GM12878 (cell line): Measurements from ENCODE around the gene PPP1CA. TPM values are rescaled to one million over a fixed set of nuclear protein-coding genes. Genes with fewer than 3 reads are reported as not detected.

ENCODE experiments used
- BCLAF1 ChIP-seq: fragments of 450-650 bp; IDR thresholded peaks from 2 replicates; pipeline ENCODE4 v1.6.1; 2017; ENCODE audit warnings: antibody characterized with exemption, mild to moderate bottlenecking, moderate library complexity
- E2F4 ChIP-seq: IDR thresholded peaks from 2 replicates; pipeline ENCODE4 v1.6.1; 2012; ENCODE audit warnings: low read depth, low read length, improper control_type of control experiment
- E4F1 ChIP-seq: fragments of 450-650 bp; IDR thresholded peaks from 2 replicates; pipeline ENCODE4 v1.6.1; 2018; ENCODE audit warnings: borderline replicate concordance, mild to moderate bottlenecking; ENCODE audit not compliant: partially characterized antibody
- HDAC6 ChIP-seq: fragments of 200-600 bp; sonication (generic); IDR thresholded peaks from one replicate; pipeline ENCODE4 v1.8.0; 2017; ENCODE audit warnings: antibody characterized with exemption; ENCODE audit not compliant: unreplicated experiment
- LARP7 ChIP-seq: fragments of 450-650 bp; IDR thresholded peaks from 2 replicates; pipeline ENCODE4 v1.6.1; 2017; ENCODE audit warnings: mild to moderate bottlenecking
- MTA3 ChIP-seq: IDR thresholded peaks from 2 replicates; pipeline ENCODE4 v1.6.1; 2012; ENCODE audit warnings: low read length, inconsistent platforms, borderline replicate concordance
- MXI1 ChIP-seq: fragments of 150-350 bp; IDR thresholded peaks from 2 replicates; pipeline ENCODE4 v1.6.1; 2011; ENCODE audit warnings: low read depth, mild to moderate bottlenecking, inconsistent platforms, low read length, improper control_type of control experiment
- NBN ChIP-seq: fragments of 450-650 bp; IDR thresholded peaks from 2 replicates; pipeline ENCODE4 v1.6.1; 2016
- POLR2A ChIP-seq: IDR thresholded peaks from 2 replicates; pipeline ENCODE4 v1.6.1; 2011; ENCODE audit warnings: low read depth, mild to moderate bottlenecking, low read length
- TAF1 ChIP-seq: IDR thresholded peaks from 2 replicates; pipeline ENCODE4 v1.6.1; 2011; ENCODE audit warnings: mild to moderate bottlenecking, low read depth, low read length, borderline replicate concordance
- TBL1XR1 ChIP-seq: IDR thresholded peaks from 2 replicates; pipeline ENCODE4 v1.6.1; 2012; ENCODE audit warnings: low read depth, low read length, improper control_type of control experiment
- ZBTB4 ChIP-seq: fragments of 450-650 bp; formaldehyde crosslinking; IDR thresholded peaks from 2 replicates; pipeline ENCODE4 v1.4.0; 2022; ENCODE audit warnings: mild to moderate bottlenecking, moderate library complexity
- ZBTB40 ChIP-seq: fragments of 450-650 bp; IDR thresholded peaks from 2 replicates; pipeline ENCODE4 v1.6.1; 2016; ENCODE audit warnings: mild to moderate bottlenecking, moderate library complexity, borderline replicate concordance
- ZZZ3 ChIP-seq: IDR thresholded peaks from 2 replicates; pipeline ENCODE4 v1.6.1; 2011; ENCODE audit warnings: low read depth; ENCODE audit not compliant: control insufficient read depth, insufficient read length
- polyA plus RNA-seq, 11 experiments: library from polyadenylated mRNA; depleted of rRNA in 4 of 11; unstranded in 6 of 11; stranded (reverse) in 5 of 11; fragments of >200 nt; fragmentation: Nextera tagmentation in 4 of 11; fragmentation: Illumina TruSeq in 1 of 11; extraction: Ambion mirVana in 4 of 11; extraction: Trizol in 1 of 11; gene quantifications; 1 replicate in 1 of 11; 2 replicates in 10 of 11; pipeline versions ENCODE4 v1.2.1 to v1.2.3, GENCODE V29; 2011 to 2016; ENCODE audit warnings: inconsistent platforms in 2 of 11, missing spikeins in 2 of 11, low read depth in 1 of 11
- total RNA-seq, 4 experiments: library from RNA; depleted of rRNA in 3 of 4; stranded (reverse); fragments of >200 nt in 3 of 4; fragmentation: Illumina TruSeq in 1 of 4; extraction: Trizol in 1 of 4; gene quantifications; 2 replicates each; pipeline versions ENCODE4 v1.2.1 to v1.2.3, GENCODE V29; 2013 to 2021

Gene PPP1CA
- total and polyA plus RNA-seq, 10 of the 15 experiments (the other 5 are each of a cell fraction or from before 2014, with no cell fraction given), result 26.4 to 458 (median 240) TPM

- TF ChIP-seq ZBTB4 (no peak; the same call in 1 of the 2 replicates), BCLAF1 (no peak), E2F4 (no peak), ZZZ3 (no peak), NBN (peak; percentile 75; the same call in 1 of the 2 replicates), LARP7 (peak; percentile 13; the same call in 1 of the 2 replicates), MTA3 (no peak), HDAC6 (no peak), TAF1 (peak; percentile 87), E4F1 (no peak), TBL1XR1 (peak; percentile 77; the same call in 1 of the 2 replicates), MXI1 (no peak), POLR2A (peak; percentile 97), ZBTB40 (peak; percentile 59; the same call in 1 of the 2 replicates)
Measured at GRCh38 chr11:67353317-67354074, 48.2 kb downstream of the PPP1CA start, which contains the start of gene POLD4 (continued).
